Activated T-helper 9 cell treated with anti-CD3 and anti-CD28 coated beads, Interleukin-2, amount 50 U/mL, for 16 hours (primary cell): Measurements from ENCODE around the gene ABCD2.
"Not testable (repeated sequence)": the region's sequence is repeated elsewhere in the genome, so short reads cannot be mapped to it uniquely, and the experiment has no call there.

Experiments used
- DNase-seq: peaks from one replicate; pipeline ENCODE4 v3.0.0-alpha.2; 2020; ENCODE audit warnings: low read depth

ABCD2 gene

GRCh38 chr12:39612250-39612649 lies 7.4 kb downstream of the ABCD2 start:
- no peak for DNase-seq

DNA sequence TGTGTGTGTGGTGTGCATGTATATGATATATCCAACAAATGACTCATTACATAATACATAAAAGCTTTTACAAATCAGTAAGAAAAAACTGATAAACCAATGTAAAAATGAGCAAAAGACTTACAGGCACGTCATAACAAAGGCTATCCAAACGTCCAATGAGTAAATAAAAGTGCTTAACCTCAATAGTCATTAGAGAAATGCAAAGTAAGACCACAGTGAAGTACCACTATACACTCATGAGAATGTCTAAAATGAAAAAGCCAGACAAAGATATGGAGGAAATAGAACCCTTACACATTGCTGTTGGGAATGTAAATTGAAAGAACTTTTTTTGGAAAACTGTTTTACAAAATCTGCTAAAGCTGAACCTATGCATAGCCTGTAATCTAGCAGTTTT lies 7.8 kb downstream of the ABCD2 start:
- no peak for DNase-seq

DNA sequence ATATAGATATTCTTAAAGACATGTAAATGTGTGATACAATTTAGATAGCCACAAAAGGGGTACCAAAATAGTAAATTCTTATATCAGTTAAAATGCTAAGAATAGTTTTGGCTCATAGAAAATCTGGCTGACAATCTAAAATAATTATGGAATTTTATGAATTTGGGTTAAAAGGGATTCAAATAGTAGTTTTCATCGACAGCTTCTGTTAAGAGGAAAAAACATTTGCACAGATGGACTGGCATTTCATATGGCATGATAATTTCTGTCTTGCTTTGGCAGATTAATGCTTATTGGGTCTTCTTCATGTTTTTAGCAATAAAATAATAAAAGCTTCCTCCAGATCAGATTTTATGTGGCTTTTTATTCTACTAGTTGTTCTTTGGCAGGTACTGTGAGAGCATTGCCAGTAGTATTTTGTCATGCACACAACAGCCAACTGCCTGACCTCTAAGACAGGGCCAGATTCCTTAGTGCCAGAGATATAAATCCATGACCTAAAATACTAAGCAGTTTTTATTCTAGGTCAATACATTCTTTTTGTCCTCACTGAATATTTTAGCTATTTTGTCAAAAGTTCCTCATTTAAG lies 9.1 kb downstream of the ABCD2 start:
- DNase-seq: no peak

- DNase-seq: no peak
Measured at GRCh38 chr12:39606712-39607423, 12.7 kb downstream of the ABCD2 start.

GRCh38 chr12:39605996-39606395 lies 13.6 kb downstream of the ABCD2 start:
- DNase-seq: no peak

GRCh38 chr12:39605501-39605900 lies 14.1 kb downstream of the ABCD2 start:
- no peak for DNase-seq

DNA sequence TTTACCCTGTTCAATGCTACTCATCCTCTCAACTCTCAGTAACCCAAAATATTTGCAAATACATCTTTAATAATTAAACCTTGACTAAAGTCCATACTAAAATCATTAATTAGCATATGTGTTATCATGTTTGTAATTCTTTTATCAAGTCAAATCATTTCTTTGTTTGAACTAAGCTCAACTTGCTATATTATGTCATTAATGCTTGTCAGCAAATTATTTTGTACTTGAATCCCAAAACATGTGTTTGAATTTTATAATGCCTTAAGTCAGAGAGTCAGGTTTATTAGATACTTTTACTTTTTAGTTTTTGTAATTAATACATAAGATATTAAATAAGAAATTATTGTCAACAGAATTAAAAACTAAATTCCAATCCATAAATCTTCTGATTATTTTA lies 16.5 kb downstream of the ABCD2 start:
- no peak for DNase-seq

DNA sequence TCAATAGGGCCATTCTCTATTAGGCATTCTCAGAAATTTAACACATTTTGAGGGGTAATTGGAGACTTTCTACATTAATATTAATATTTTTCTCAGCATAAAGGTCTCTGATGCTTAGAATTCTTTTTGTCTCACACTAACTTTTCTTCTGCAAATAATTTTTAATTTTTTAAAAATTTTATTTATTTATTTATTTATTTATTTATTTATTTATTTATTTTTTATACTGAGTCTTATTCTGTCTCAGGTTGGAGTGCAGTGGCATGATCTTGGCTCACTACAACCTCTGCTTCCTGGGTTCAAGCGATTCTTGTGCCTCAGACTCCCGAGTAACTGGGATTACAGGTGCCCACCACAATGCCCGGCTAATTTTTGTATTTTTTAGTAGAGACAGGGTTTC lies 17.7 kb downstream of the ABCD2 start:
- not testable (repeated sequence) for DNase-seq

- no peak for DNase-seq
Measured at GRCh38 chr12:39595928-39596327, 23.7 kb downstream of the ABCD2 start.

- DNase-seq: no peak
Measured at GRCh38 chr12:39592295-39592694, 27.3 kb downstream of the ABCD2 start.

GRCh38 chr12:39588348-39588747 lies 31.3 kb downstream of the ABCD2 start:
- DNase-seq: no peak

- no peak for DNase-seq
Measured at GRCh38 chr12:39587225-39587624, 32.4 kb downstream of the ABCD2 start.

GRCh38 chr12:39586816-39587215 lies 32.8 kb downstream of the ABCD2 start:
- no peak for DNase-seq

DNA sequence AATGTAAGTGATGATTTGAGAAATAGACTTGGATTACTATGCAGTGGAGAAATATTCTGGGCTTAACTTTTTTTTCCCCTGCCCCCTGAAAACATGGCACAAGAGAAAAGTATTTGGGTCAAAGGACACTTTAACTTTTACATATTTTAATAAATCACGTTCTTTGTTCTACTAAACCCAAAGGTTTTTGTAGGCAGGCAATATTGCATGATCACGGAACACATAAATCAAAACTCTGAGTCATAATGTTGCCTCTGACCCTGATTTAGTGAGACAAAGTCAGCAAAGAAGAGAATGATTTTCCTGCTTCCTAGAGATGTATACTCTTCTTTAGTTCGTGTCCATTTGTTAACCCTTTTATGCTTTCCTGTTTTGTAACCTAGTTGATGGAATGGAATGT lies 38.0 kb downstream of the ABCD2 start:
- DNase-seq: no peak

- no peak for DNase-seq
Measured at GRCh38 chr12:39575498-39575875, 44.1 kb downstream of the ABCD2 start.

GRCh38 chr12:39574785-39575497 lies 44.7 kb downstream of the ABCD2 start:
- DNase-seq: no peak

GRCh38 chr12:39574378-39574777 lies 45.2 kb downstream of the ABCD2 start:
- DNase-seq: no peak

DNA sequence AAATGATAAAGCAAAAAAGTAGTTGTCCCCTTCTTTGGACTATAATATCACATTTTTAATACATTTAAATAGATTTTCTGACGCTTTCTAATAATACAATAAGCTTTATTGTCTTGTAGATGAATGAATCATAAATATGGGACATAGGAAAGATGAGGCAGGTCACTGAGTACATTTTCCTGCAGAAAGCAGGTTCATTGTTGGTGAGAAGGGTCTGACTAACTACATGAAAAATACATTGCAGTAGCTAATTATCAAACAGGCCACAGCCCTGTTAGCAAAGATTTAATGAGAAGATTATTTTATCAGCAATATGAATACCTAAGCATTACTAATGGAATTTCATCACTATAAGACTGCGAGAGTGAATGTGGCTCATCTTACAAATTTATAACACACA lies 45.6 kb downstream of the ABCD2 start:
- no peak for DNase-seq

DNA sequence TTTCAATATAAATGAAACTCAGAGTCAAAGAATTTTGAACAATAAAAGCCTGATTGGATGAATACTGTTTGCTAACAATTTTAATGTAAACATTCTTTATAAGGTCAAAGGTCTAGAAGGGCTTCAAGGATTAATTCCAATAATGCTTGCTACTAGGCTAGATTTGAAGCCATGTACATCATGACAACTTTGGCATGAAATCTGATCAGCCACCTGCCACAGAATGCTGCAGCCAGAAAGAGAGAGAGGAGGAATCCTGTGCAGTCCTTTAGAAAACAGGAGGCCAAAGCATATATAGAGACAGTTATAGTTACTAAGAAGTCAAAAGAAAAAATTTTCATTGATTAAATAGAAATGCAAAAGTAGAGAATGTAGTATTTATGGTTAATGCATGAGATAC lies 47.1 kb downstream of the ABCD2 start:
- no peak for DNase-seq

DNA sequence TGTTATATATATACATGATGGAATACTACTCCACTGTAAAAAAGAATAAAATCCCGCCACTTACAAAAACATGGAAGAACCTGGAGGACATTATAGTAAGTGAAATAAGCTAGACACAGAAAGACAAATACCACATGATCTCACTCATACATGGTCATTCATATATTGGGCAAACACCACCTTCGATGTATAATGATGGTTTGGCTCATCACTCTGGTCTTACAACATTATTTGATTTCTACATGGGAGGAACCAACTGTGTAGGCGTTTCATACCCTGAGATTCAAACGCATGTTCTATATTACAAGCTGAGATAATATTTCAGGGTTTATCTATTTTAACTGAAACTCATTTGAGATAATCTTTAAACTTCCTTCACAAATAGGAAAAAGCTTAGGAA lies 48.3 kb downstream of the ABCD2 start:
- DNase-seq: no peak

DNA sequence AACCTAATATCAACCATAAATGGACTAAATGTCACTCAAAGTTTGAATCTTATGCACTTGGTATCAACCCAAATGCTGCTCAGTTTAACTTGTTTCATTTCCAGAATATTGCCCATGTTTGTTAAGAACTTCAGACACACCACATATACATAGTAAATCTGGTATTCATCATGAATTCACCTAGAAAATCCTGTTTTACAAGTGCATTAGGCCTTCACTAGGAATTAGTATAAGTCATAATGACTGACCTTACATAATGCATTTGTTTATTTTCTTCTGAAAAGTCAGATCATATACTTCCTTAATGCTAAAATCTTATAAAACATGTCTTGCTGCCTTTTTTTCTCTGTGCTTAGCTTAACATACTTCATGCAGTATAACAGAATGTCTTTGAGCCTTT lies 66.1 kb downstream of the ABCD2 start:
- DNase-seq: no peak

DNA sequence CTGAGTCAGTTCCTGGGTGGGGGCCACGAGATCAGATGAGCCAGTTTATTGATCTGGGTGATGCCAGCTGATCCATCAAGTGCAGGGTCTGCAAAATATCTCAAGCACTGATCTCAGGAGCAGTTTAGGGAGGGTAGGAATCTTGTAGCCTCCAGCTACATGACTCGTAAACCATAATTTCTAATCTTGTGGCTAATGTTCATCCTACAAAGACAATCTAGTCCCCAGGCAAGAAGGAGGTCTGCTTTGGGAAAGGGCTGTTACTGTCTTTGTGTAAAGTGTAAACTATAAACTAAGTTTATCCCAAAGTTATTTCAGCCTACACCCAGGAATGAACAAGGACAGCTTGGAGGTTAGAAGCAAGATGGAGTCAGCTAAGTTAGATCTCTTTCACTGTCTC lies 75.4 kb downstream of the ABCD2 start:
- not testable (repeated sequence) for DNase-seq

DNA sequence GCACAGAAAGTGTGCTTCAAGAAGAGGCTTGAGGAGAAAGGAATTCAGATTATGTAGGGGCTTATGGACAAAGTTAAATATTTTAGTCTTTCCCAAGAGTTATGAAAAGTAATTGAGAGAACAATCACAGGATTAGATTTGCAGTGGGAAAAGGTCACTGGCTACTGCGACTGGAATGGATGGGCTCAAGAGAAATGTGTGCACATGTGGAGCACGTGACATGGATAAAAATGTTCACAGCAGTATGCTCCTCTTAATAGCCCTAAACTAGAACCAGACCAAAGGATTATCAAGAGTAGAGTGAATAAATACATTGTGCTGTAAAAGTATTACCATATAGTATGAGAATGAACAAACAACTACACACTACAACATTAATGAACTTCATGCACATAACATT lies 78.1 kb downstream of the ABCD2 start:
- no peak for DNase-seq

GRCh38 chr12:39538679-39539104 lies 80.9 kb downstream of the ABCD2 start:
- DNase-seq: no peak
